K562 (cell line): ENCODE data around the gene MAB21L3.

ENCODE experiments used
- HNRNPLL ChIP-seq: fragments of 200-400 bp; formaldehyde crosslinking; IDR thresholded peaks from 2 replicates; pipeline ENCODE4 v1.6.1; 2017; ENCODE audit warnings: low read length, low read depth, mild to moderate bottlenecking; ENCODE audit not compliant: poor library complexity, severe bottlenecking
- RAD51 ChIP-seq: fragments of 450-650 bp; IDR thresholded peaks from 2 replicates; pipeline ENCODE4 v1.7.1; 2016; ENCODE audit warnings: low read depth, mild to moderate bottlenecking, borderline replicate concordance
- TF ChIP-seq, protein P1 (sequence below): fragments of 250-450 bp; sonication (Bioruptor Pico); IDR thresholded peaks from 2 replicates; pipeline ENCODE4 v1.9.0; 2021; ENCODE audit warnings: mild to moderate bottlenecking
- TF ChIP-seq, protein P2 (sequence below): sonication (generic); formaldehyde crosslinking; IDR thresholded peaks from 2 replicates; pipeline ENCODE4 v1.8.0; 2022; ENCODE audit warnings: mild to moderate bottlenecking, missing genetic modification reagents

DNA sequence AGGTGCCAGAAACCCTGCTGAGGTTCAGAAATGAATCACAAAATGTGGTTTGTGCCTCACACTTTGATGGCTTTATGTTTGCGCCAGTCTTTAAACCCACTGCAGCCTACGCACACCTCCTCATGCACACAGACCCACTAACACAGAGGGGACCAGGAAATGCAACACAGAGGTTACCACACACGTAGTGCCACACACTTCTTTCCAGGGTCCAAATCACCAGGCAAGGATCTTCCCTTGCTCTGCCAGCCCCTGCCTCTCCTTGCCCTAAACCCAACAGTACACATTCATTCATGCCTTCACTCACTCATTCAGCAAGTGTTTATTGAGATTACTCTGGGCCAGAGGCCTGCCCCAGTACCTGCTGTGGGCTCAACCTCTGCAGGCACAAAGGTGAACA lies 17.5 kb downstream of the MAB21L3 start:
- TF ChIP-seq, protein P1, sequence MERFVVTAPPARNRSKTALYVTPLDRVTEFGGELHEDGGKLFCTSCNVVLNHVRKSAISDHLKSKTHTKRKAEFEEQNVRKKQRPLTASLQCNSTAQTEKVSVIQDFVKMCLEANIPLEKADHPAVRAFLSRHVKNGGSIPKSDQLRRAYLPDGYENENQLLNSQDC (CRISPR knock-in tag), result no peak
- TF ChIP-seq RAD51 (no peak), HNRNPLL (no peak)
- TF ChIP-seq, protein P2, sequence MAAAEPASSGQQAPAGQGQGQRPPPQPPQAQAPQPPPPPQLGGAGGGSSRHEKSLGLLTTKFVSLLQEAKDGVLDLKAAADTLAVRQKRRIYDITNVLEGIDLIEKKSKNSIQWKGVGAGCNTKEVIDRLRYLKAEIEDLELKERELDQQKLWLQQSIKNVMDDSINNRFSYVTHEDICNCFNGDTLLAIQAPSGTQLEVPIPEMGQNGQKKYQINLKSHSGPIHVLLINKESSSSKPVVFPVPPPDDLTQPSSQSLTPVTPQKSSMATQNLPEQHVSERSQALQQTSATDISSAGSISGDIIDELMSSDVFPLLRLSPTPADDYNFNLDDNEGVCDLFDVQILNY (CRISPR knock-in tag), result no peak
